PFSK-1 (cell line): Measurements from ENCODE around the gene FIGLA.

Experiments
- POLR2AphosphoS5 ChIP-seq: IDR thresholded peaks from 2 replicates; pipeline ENCODE4 v1.6.1; 2012; ENCODE audit warnings: low read depth, mild to moderate bottlenecking, control low read depth, low read length, moderate library complexity
- SIN3A ChIP-seq: IDR thresholded peaks from 2 replicates; pipeline ENCODE4 v1.6.1; 2012; ENCODE audit warnings: mild to moderate bottlenecking, low read length, moderate library complexity, borderline replicate concordance; ENCODE audit not compliant: insufficient read depth
- TAF1 ChIP-seq: IDR thresholded peaks from 2 replicates; pipeline ENCODE4 v1.6.1; 2012; ENCODE audit warnings: low read length, control low read depth, borderline replicate concordance; ENCODE audit not compliant: insufficient read depth
- TF ChIP-seq, protein P1 (sequence below), 2 experiments: IDR thresholded peaks; 2 replicates each; pipeline versions ENCODE4 v1.6.1 to v1.8.0; 2011 to 2012; ENCODE audit warnings: low read depth in 2 of 2, low read length in 2 of 2, control low read depth in 1 of 2, inconsistent platforms in 1 of 2, mild to moderate bottlenecking in 1 of 2, moderate library complexity in 1 of 2; ENCODE audit not compliant: insufficient read depth in 1 of 2

DNA sequence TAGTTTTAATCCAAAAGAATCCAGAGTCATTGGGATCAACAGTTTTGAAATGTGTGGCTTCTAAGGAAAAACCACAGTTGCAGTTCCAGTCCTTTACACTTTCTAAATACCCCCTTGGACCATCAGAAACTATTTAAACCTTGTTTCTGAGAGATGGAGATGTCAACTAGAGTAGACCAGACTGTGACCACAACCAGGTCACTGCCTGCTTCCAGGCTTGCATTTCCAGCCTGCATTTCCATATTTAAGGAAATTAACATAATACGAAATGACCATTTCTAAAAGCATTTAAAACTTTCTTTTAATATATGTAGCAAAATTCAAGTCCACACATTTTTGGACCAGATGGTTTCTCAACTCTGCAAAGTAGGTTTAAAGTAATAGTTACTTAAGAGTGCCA lies 60.8 kb downstream of the FIGLA start:
- TF ChIP-seq TAF1 (no peak), SIN3A (no peak), POLR2AphosphoS5 (no peak)
- TF ChIP-seq, protein P1, sequence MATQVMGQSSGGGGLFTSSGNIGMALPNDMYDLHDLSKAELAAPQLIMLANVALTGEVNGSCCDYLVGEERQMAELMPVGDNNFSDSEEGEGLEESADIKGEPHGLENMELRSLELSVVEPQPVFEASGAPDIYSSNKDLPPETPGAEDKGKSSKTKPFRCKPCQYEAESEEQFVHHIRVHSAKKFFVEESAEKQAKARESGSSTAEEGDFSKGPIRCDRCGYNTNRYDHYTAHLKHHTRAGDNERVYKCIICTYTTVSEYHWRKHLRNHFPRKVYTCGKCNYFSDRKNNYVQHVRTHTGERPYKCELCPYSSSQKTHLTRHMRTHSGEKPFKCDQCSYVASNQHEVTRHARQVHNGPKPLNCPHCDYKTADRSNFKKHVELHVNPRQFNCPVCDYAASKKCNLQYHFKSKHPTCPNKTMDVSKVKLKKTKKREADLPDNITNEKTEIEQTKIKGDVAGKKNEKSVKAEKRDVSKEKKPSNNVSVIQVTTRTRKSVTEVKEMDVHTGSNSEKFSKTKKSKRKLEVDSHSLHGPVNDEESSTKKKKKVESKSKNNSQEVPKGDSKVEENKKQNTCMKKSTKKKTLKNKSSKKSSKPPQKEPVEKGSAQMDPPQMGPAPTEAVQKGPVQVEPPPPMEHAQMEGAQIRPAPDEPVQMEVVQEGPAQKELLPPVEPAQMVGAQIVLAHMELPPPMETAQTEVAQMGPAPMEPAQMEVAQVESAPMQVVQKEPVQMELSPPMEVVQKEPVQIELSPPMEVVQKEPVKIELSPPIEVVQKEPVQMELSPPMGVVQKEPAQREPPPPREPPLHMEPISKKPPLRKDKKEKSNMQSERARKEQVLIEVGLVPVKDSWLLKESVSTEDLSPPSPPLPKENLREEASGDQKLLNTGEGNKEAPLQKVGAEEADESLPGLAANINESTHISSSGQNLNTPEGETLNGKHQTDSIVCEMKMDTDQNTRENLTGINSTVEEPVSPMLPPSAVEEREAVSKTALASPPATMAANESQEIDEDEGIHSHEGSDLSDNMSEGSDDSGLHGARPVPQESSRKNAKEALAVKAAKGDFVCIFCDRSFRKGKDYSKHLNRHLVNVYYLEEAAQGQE (IDR thresholded peaks at IDR 0.05; ENCODE audit: insufficient read depth in 1 of 2, low read depth in 2 of 2, low read length in 2 of 2), result no peak
